GM23338 (cell line): ENCODE data around the gene TMEM117. TPM values are rescaled to one million over a fixed set of nuclear protein-coding genes. Genes with fewer than 3 reads are reported as not detected.
A peak's percentile ranks its signal among the peaks of the same experiment; 100 is the strongest.

ENCODE experiments used
- ATAC-seq: fragments of 200-7000 bp; cut with Tn5 transposase; 3 replicates; pipeline ENCODE4 v1.9.1; 2020
- DNase-seq: peaks from one replicate; pipeline ENCODE4 v3.0.0-alpha.2; 2015; ENCODE audit warnings: low spot score
- H2AFZ ChIP-seq: fragments of 200-600 bp; sonication (generic); 2 replicates; pipeline ENCODE4 v1.8.0; 2016; ENCODE audit warnings: antibody characterized with exemption, mild to moderate bottlenecking, moderate library complexity
- H3F3A ChIP-seq: fragments of 200-600 bp; sonication (generic); replicated peaks from 2 replicates; pipeline ENCODE4 v1.8.0; 2017; ENCODE audit warnings: antibody characterized with exemption, mixed run types, low read depth
- H3K27ac ChIP-seq: fragments of 200-600 bp; sonication (generic); 2 replicates; pipeline ENCODE4 v1.6.1; 2016; ENCODE audit warnings: low read depth
- H3K27me3 ChIP-seq: fragments of 200-600 bp; sonication (generic); 2 replicates; pipeline ENCODE4 v1.8.0; 2016; ENCODE audit warnings: mild to moderate bottlenecking, mixed run types, moderate library complexity; ENCODE audit not compliant: insufficient read depth
- H3K36me3 ChIP-seq: fragments of 200-600 bp; sonication (generic); 2 replicates; pipeline ENCODE4 v1.8.0; 2016; ENCODE audit warnings: mild to moderate bottlenecking; ENCODE audit not compliant: insufficient read depth
- H3K4me1 ChIP-seq: fragments of 200-600 bp; sonication (generic); 2 replicates; pipeline ENCODE4 v1.8.0; 2016; ENCODE audit warnings: mild to moderate bottlenecking, moderate library complexity; ENCODE audit not compliant: insufficient read depth
- H3K4me2 ChIP-seq: fragments of 200-600 bp; sonication (generic); 2 replicates; pipeline ENCODE4 v1.7.1; 2017; ENCODE audit warnings: mixed run types
- H3K4me3 ChIP-seq: fragments of 200-600 bp; sonication (generic); 2 replicates; pipeline ENCODE4 v1.6.1; 2016; ENCODE audit warnings: mixed run types
- H3K79me2 ChIP-seq: fragments of 200-600 bp; sonication (generic); replicated peaks from 2 replicates; pipeline ENCODE4 v1.8.0; 2017; ENCODE audit warnings: mild to moderate bottlenecking; ENCODE audit not compliant: insufficient read depth
- H3K9me2 ChIP-seq: fragments of 200-600 bp; sonication (generic); 2 replicates; pipeline ENCODE4 v1.8.0; 2017; ENCODE audit not compliant: insufficient read depth
- H4K20me1 ChIP-seq: fragments of 200-600 bp; sonication (generic); replicated peaks from 2 replicates; pipeline ENCODE4 v1.8.0; 2017; ENCODE audit warnings: mild to moderate bottlenecking; ENCODE audit not compliant: insufficient read depth
- H3K27ac Mint-ChIP-seq: 2 replicates; pipeline ENCODE4 v1.8.0; 2020; ENCODE audit warnings: inconsistent platforms, mild to moderate bottlenecking, moderate library complexity, mixed read lengths
- H3K27me3 Mint-ChIP-seq: 3 replicates; pipeline ENCODE4 v1.8.0; 2022; ENCODE audit warnings: low read depth, mild to moderate bottlenecking, moderate library complexity, mixed read lengths, inconsistent platforms; ENCODE audit not compliant: insufficient read depth, poor library complexity
- H3K36me3 Mint-ChIP-seq: 3 replicates; pipeline ENCODE4 v1.8.0; 2021; ENCODE audit warnings: low read depth, mild to moderate bottlenecking, inconsistent platforms, moderate library complexity, mixed read lengths
- H3K4me1 Mint-ChIP-seq: 3 replicates; pipeline ENCODE4 v1.8.0; 2020; ENCODE audit warnings: mild to moderate bottlenecking, inconsistent platforms, mixed read lengths
- H3K4me3 Mint-ChIP-seq: 3 replicates; pipeline ENCODE4 v1.8.0; 2021; ENCODE audit warnings: moderate library complexity, mild to moderate bottlenecking, inconsistent platforms, mixed read lengths
- H3K9me3 Mint-ChIP-seq: 3 replicates; pipeline ENCODE4 v1.8.0; 2020; ENCODE audit warnings: moderate library complexity, mild to moderate bottlenecking, inconsistent platforms, mixed read lengths
- CREB1 ChIP-seq: fragments of 250-450 bp; sonication (Bioruptor Pico); IDR thresholded peaks from 2 replicates; pipeline ENCODE4 v1.5.0; 2020; ENCODE audit warnings: low read depth, mild to moderate bottlenecking, moderate library complexity
- ETS1 ChIP-seq: IDR thresholded peaks from 2 replicates; pipeline ENCODE4 v1.6.1; 2016; ENCODE audit warnings: antibody characterized with exemption
- EZH2 ChIP-seq: fragments of 200-600 bp; sonication (generic); IDR thresholded peaks from one replicate; pipeline ENCODE4 v1.8.0; 2017; ENCODE audit warnings: antibody characterized with exemption, mild to moderate bottlenecking, low read depth; ENCODE audit not compliant: unreplicated experiment
- EZH2phosphoT487 ChIP-seq: fragments of 200-600 bp; sonication (generic); IDR thresholded peaks from one replicate; pipeline ENCODE4 v1.8.1; 2018; ENCODE audit warnings: antibody characterized with exemption; ENCODE audit not compliant: unreplicated experiment
- JUNB ChIP-seq: IDR thresholded peaks from one replicate; pipeline ENCODE4 v1.6.1; 2016; ENCODE audit warnings: antibody characterized with exemption; ENCODE audit not compliant: unreplicated experiment
- NANOG ChIP-seq: IDR thresholded peaks from 2 replicates; pipeline ENCODE4 v1.6.1; 2016; ENCODE audit warnings: antibody characterized with exemption, borderline replicate concordance
- POLR2AphosphoS5 ChIP-seq: IDR thresholded peaks from 2 replicates; pipeline ENCODE4 v1.6.1; 2016; ENCODE audit warnings: antibody characterized with exemption, low read depth
- REST ChIP-seq: IDR thresholded peaks from one replicate; pipeline ENCODE4 v1.6.1; 2018; ENCODE audit warnings: antibody characterized with exemption; ENCODE audit not compliant: unreplicated experiment
- STAT1 ChIP-seq: IDR thresholded peaks from one replicate; pipeline ENCODE4 v1.6.1; 2016; ENCODE audit warnings: antibody characterized with exemption; ENCODE audit not compliant: unreplicated experiment
- ZNF114 ChIP-seq: fragments of 250-450 bp; sonication (Bioruptor Pico); IDR thresholded peaks from 2 replicates; pipeline ENCODE4 v1.5.0; 2020; ENCODE audit warnings: mild to moderate bottlenecking, moderate library complexity
- ZNF331 ChIP-seq: fragments of 250-450 bp; sonication (Bioruptor Pico); IDR thresholded peaks from 2 replicates; pipeline ENCODE4 v1.5.0; 2020; ENCODE audit warnings: low read depth, mild to moderate bottlenecking, moderate library complexity
- ZNF462 ChIP-seq: fragments of 250-450 bp; sonication (Bioruptor Pico); IDR thresholded peaks from 2 replicates; pipeline ENCODE4 v1.5.0; 2020; ENCODE audit warnings: mild to moderate bottlenecking, moderate library complexity
- long read RNA-seq: library from polyadenylated mRNA; unstranded; transcript quantifications from one replicate; pipeline ENCODE4 v2.0.0, GENCODE V29; 2020; ENCODE audit not compliant: unreplicated experiment
- polyA plus RNA-seq: library from polyadenylated mRNA; unstranded; fragments of >200 nt; fragmentation: Nextera tagmentation; extraction: Ambion mirVana; gene quantifications from 2 replicates; pipeline ENCODE4 v1.2.1, GENCODE V29; 2016
- total RNA-seq: library from RNA; depleted of rRNA; stranded (reverse); fragments of >200 nt; shearing (Covaris generic); gene quantifications from 2 replicates; pipeline ENCODE4 v1.2.3, GENCODE V29; 2014; rRNA removed
- TF ChIP-seq, protein P1 (sequence below), 2 experiments: fragments of 200-600 bp in 1 of 2; sonication (generic) in 1 of 2; conservative IDR thresholded peaks; 2 replicates each; pipeline versions ENCODE4 v1.5.1 to v1.6.1; 2016 to 2017; ENCODE audit warnings: antibody characterized with exemption in 2 of 2, low read depth in 2 of 2, mild to moderate bottlenecking in 2 of 2, moderate library complexity in 1 of 2

The TMEM117 gene
- total RNA-seq (1.6 and 4.1 TPM in 2 replicates), polyA plus RNA-seq (0.94 and 1.5 TPM in 2 replicates)
- long read RNA-seq: 0 reads

DNA sequence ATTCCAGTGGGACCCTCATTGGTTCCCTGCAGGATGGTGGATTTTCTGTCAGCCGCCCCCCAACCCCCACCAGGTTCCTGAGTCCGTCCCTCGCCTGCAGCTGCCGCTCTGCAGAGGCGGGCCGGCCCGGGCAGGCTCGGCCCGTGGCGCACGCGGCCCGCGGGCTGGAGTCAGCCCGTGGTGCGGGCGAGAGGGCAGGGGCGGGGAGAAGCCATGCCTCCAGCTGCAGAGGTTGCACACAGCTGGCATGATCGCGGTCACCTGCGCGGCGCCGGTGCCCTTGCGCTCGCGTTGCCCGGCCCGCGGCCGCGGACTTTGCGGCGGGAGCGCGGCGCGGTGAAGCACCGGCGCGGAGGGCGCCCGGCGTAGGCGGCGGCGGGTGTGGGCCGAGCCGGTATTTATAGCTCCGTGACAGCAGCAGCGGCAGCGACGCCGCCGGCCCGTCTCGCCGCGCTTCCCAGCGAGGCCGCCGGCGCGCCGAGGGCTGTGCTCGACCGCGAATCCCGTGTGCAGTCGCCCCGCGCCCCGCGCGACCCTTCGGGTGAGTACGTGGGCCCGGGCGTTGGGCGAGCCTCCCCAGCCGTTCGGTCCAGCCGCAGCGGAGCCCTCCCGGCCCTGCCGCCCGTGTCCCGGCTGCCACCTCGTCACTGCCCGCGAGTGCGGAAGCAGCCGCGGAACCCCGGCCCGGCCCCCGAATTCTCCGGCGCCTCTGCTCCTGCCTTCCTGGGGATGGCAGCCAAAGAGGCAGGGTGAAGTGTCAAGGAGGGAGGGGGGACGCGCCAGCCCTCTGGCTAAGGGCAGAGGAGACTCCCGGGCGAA, at the start of gene TMEM117:
TMEM117 (plus strand) TSS at position 426 of the 819 bp plus-strand sequence.
- peaks cover 35% of the 10 kb centered on the region for H3K27me3 ChIP-seq
- H3F3A ChIP-seq: no peaks in the 10 kb centered on the region
- peaks cover 7% of the 10 kb centered on the region; the same call in 2 of the 3 replicates for H3K4me1 Mint-ChIP-seq
- TF ChIP-seq STAT1 (no peak), EZH2phosphoT487 (no peak), REST (no peak), EZH2 (no peak), ZNF114 (no peak), ZNF462 (CRISPR knock-in tag) (no peak), POLR2AphosphoS5 (no peak), CREB1 (CRISPR knock-in tag) (no peak), ZNF331 (CRISPR knock-in tag) (no peak), JUNB (no peak), ETS1 (no peak), NANOG (no peak)
- TF ChIP-seq, protein P1, sequence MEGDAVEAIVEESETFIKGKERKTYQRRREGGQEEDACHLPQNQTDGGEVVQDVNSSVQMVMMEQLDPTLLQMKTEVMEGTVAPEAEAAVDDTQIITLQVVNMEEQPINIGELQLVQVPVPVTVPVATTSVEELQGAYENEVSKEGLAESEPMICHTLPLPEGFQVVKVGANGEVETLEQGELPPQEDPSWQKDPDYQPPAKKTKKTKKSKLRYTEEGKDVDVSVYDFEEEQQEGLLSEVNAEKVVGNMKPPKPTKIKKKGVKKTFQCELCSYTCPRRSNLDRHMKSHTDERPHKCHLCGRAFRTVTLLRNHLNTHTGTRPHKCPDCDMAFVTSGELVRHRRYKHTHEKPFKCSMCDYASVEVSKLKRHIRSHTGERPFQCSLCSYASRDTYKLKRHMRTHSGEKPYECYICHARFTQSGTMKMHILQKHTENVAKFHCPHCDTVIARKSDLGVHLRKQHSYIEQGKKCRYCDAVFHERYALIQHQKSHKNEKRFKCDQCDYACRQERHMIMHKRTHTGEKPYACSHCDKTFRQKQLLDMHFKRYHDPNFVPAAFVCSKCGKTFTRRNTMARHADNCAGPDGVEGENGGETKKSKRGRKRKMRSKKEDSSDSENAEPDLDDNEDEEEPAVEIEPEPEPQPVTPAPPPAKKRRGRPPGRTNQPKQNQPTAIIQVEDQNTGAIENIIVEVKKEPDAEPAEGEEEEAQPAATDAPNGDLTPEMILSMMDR (conservative IDR thresholded peaks at IDR 0.05; ENCODE audit: low read depth in 2 of 2): no peak
- peak within 1 kb of the TSS; percentile 93 for H3K4me2 ChIP-seq
- H3K9me3 Mint-ChIP-seq: no peaks in the 10 kb centered on the region; the same call in 1 of the 3 replicates
- no peaks in the 10 kb centered on the region for H4K20me1 ChIP-seq
- no peaks in the 10 kb centered on the region for H3K9me2 ChIP-seq
- H3K27ac ChIP-seq: no peak within 1 kb of the TSS
- peaks cover 17% of the 10 kb centered on the region for H3K27me3 Mint-ChIP-seq
- peak within 1 kb of the TSS; percentile 84 for H3K4me3 ChIP-seq
- H3K36me3 ChIP-seq: no peaks in the 10 kb centered on the region
- no peak within 1 kb of the TSS for H3K27ac Mint-ChIP-seq
- H3K4me1 ChIP-seq: peaks cover 3% of the 10 kb centered on the region; the same call in 1 of the 2 replicates
- DNase-seq (peak; percentile 81), ATAC-seq (peak; percentile 91)
- H3K79me2 ChIP-seq: no peaks in the 10 kb centered on the region
- H2AFZ ChIP-seq: peak within 1 kb of the TSS; percentile 97
- no peaks in the 10 kb centered on the region; the same call in 2 of the 3 replicates for H3K36me3 Mint-ChIP-seq
- peak within 1 kb of the TSS; percentile 72 for H3K4me3 Mint-ChIP-seq
